ENCODE data around the gene MTHFD2.

DNA sequence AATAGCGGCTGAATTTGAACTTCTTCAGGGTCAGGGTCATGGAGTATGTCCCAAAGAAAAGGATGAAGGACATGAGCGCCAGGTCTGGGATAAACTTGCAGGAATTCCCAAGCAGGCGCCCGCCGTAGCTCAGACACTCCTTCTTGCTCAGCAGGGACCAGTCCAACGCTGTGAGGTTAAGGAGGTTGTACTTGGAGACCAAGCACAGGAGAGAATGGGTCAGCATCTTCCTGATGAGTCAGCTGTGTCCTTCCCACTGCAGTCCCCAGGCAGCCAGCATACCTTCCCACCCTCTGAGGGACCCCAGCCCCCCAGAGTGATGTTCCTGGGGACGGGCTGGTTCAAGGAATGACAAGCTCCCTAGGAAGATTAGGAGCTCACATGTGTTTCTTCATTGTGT lies 40.9 kb downstream of the MTHFD2 start:
- TF ChIP-seq, protein P1, sequence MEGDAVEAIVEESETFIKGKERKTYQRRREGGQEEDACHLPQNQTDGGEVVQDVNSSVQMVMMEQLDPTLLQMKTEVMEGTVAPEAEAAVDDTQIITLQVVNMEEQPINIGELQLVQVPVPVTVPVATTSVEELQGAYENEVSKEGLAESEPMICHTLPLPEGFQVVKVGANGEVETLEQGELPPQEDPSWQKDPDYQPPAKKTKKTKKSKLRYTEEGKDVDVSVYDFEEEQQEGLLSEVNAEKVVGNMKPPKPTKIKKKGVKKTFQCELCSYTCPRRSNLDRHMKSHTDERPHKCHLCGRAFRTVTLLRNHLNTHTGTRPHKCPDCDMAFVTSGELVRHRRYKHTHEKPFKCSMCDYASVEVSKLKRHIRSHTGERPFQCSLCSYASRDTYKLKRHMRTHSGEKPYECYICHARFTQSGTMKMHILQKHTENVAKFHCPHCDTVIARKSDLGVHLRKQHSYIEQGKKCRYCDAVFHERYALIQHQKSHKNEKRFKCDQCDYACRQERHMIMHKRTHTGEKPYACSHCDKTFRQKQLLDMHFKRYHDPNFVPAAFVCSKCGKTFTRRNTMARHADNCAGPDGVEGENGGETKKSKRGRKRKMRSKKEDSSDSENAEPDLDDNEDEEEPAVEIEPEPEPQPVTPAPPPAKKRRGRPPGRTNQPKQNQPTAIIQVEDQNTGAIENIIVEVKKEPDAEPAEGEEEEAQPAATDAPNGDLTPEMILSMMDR (IDR thresholded peaks at IDR 0.05): no peak
- no peak for TF ChIP-seq POLR2A (IDR thresholded peaks at IDR 0.05)
